22Rv1 (cell line): ENCODE measurements around the gene AKR7A2.
"Not testable (repeated sequence)": the region's sequence is repeated elsewhere in the genome, so short reads cannot be mapped to it uniquely, and the experiment has no call there.

Experiments used
- H3K27ac ChIP-seq: fragments of 450-650 bp; 2 replicates; pipeline ENCODE4 v1.5.1; 2017
- CTCF ChIP-seq: fragments of 450-650 bp; IDR thresholded peaks from 2 replicates; pipeline ENCODE4 v1.5.1; 2017; ENCODE audit warnings: mild to moderate bottlenecking
- ZFX ChIP-seq: fragments of 450-650 bp; IDR thresholded peaks from 2 replicates; pipeline ENCODE4 v1.6.1; 2017; ENCODE audit warnings: antibody characterized with exemption, borderline replicate concordance

Gene AKR7A2

GRCh38 chr1:19274636-19275035 lies 37.3 kb downstream of the AKR7A2 start:
- no peak for TF ChIP-seq ZFX
- TF ChIP-seq CTCF, result no peak
- H3K27ac ChIP-seq, result no peak overlapping the region

DNA sequence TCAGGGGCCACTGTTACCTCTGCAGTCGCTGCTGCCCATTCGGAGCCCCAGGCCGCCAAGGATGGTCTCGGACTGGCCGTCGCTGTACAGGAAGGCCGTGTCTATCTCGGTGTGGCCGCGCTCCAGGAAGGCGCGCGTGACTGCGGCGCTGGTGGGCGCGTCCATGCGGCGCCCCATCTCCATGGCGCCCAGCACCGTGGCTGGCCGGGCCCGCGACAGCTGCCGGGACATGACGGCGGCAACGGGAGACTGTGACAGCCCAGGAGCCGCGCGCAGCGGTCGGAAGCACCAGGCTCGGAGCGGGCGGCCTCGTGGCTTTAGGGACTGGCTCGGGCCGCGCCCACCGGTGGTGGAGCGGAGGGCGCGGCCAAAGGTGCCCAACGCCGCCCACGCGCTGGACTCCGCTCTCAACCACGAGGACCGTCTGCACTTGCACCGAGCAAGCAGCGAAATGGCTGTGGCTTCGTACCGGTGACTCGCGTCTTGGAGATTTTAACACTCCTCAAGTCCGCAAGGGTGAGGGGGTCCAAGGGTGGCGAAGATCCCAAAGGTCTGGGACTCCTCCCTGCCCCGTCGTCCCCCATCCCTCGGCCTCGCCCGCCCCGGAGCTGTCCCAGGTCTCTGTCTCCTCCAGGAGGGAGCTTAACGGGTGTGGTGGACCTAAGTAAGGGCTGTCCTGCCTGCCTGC lies 38.0 kb downstream of the AKR7A2 start:
- H3K27ac ChIP-seq, result not testable (repeated sequence)

GRCh38 chr1:19273106-19273843 lies 38.7 kb downstream of the AKR7A2 start:
- H3K27ac ChIP-seq, result no peak overlapping the region
- no peak for TF ChIP-seq CTCF
- TF ChIP-seq ZFX, result no peak

DNA sequence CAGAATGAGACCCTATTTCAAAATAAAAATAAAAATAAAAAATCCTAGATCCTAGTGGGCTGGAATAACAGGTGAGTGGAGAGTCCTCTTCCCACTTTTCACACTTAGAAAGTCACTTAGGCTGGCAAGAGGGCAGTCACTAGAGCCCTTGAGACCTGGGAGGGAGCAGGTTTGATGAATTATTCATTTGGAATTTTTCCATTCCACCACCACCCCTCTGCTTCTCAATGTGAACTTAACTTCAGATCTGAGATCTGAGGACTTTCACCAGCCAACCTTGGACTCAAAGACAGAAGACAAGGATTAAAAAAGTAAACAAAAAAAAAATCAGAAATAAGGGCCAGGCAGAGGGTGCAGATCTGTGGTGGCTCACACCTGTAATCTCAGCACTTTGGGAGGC lies 39.9 kb downstream of the AKR7A2 start:
- TF ChIP-seq CTCF, result no peak
- TF ChIP-seq ZFX, result no peak
- H3K27ac ChIP-seq, result no peak overlapping the region

DNA sequence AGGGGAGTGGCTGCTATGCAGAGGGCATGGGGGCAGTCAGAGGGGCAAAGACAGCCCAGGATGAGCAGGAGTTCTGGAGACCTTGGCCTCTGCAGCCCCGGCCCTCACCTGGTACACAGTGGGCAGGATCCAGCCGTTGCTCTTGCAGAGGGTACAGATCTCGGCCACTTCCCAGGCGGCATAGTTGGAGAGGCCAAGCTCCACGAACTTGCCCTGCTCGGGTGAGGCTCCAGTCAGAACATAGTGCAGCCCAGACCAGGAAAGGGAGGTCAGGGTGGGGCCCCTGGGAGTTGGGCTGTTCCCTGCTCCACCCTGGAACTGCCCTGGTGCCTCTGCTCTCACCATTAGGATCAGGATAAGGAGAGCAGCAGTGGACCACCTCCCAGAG lies 41.6 kb downstream of the AKR7A2 start:
- H3K27ac ChIP-seq, result not testable (repeated sequence)

DNA sequence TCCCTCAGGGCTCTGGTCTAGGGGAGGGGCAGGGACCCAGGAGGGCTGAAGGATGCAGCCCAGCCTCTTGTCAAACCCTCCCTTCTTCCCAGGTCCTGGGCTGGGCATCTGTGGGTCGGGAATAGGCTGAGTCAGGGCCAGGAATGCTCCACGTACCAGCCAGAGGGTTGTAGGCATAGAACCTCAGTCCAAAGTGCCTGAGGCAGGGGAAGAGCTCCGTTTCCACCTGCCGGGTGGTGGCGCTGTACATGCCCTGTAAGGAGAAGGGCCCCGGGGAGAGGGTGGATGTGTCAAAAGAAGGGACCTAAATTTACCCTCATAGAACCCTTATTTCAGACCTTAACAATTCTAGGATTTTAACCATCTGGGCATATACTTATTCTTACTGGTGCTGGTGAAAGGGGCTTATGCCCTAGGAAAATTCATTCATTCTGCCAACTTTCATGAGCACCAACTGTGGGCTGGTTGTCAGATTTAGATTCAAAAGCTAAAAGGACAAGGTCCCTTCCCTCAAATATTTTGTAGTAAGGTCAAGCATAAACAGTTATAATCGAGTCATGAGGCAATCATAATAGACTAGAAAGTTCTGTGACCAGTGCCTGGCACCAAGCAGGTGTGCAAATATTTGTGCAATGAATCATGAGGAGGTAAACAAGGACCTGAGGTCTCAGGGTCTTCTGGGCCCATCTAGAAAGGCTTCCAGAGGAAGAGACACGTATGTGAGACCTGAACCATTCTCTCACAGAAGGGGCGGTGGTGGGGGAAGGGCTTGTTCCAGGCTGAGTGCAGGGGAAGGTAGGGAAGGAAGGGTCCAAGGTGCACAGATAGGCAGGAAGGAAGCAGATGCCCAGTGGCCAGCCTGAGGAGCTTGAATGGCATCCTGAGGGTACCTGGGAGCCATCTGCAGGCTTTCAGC lies 42.3 kb downstream of the AKR7A2 start:
- H3K27ac ChIP-seq, result not testable (repeated sequence)

DNA sequence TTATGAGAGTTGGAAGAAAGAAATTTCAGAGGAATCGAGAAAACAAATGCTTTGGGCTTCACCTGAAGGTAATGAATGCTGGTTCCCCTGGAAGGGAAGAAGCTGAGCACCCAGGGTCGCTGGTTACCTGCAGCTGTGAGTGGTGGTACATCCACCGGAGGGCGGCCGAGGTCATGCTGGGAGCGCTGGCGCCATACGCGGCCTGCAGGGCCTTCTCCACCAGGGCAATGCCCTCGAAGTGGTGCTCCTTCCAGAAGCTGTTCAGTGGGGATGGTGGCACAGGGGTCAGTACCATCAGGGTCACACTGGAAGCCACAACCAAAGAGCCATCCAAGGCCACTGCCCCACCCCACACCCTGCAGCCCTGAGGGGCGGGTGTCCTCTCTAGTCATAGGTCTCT lies 43.5 kb downstream of the AKR7A2 start:
- TF ChIP-seq ZFX (no peak), CTCF (no peak)
- H3K27ac ChIP-seq, result no peak overlapping the region

DNA sequence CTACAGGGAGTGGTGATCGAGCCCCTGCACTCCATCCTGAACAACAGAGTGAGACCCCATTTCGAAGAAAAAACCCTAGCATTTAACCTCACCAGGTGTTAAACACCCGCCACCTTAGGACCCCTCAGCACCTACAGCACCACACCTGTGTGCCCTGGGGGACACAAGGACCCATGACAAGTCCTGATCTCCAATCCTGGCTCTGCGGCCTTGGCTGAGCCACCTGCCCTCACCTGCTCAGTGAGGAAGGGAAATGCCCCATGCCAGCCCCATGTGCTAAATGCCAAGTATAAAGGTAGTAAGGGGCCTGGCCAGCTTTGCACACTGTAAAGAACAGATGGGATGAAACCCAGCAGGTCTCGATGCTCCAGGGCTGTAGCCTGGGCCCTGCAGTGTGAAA lies 49.2 kb downstream of the AKR7A2 start:
- TF ChIP-seq CTCF, result no peak
- no peak for TF ChIP-seq ZFX
- no peak overlapping the region for H3K27ac ChIP-seq
